HEK293T (cell line): ENCODE data around the gene HAS3.
A peak's percentile ranks its signal among the peaks of the same experiment; 100 is the strongest.
"Not testable (repeated sequence)": the region's sequence is repeated elsewhere in the genome, so short reads cannot be mapped to it uniquely, and the experiment has no call there.

Source experiments
- CTCF ChIA-PET: fragments of 350-600 bp; formaldehyde crosslinking; extraction: SDS; loops from one replicate; lab custom pipeline; 2021; ENCODE audit warnings: antibody characterized with exemption, inconsistent platforms; lab: Yijun Ruan, JAX
- POLR2A ChIA-PET: fragments of 350-600 bp; formaldehyde crosslinking; extraction: SDS; loops from one replicate; lab custom pipeline; 2020; ENCODE audit warnings: antibody characterized with exemption, inconsistent platforms; lab: Yijun Ruan, JAX
- DNase-seq: peaks from one replicate; pipeline ENCODE4 v3.0.0; 2012; ENCODE audit warnings: mixed read lengths; ENCODE audit errors: extremely low spot score
- ARNT ChIP-seq: fragments of 450-650 bp; IDR thresholded peaks from 2 replicates; pipeline ENCODE4 v1.6.1; 2017; ENCODE audit warnings: mild to moderate bottlenecking
- BHLHE40 ChIP-seq: fragments of 450-650 bp; IDR thresholded peaks from 2 replicates; pipeline ENCODE4 v1.6.1; 2016; ENCODE audit warnings: mild to moderate bottlenecking, moderate library complexity, borderline replicate concordance
- CTBP1 ChIP-seq: fragments of 450-650 bp; IDR thresholded peaks from 2 replicates; pipeline ENCODE4 v1.6.1; 2016; ENCODE audit warnings: borderline replicate concordance
- ELF4 ChIP-seq: fragments of 450-650 bp; IDR thresholded peaks from 2 replicates; pipeline ENCODE4 v1.6.1; 2017; ENCODE audit warnings: antibody characterized with exemption
- FOXA1 ChIP-seq: fragments of 450-650 bp; IDR thresholded peaks from 2 replicates; pipeline ENCODE4 v1.6.1; 2016; ENCODE audit warnings: mild to moderate bottlenecking
- FOXK2 ChIP-seq: fragments of 450-650 bp; IDR thresholded peaks from 2 replicates; pipeline ENCODE4 v1.6.1; 2016; ENCODE audit warnings: mild to moderate bottlenecking
- FOXM1 ChIP-seq: fragments of 450-650 bp; IDR thresholded peaks from 2 replicates; pipeline ENCODE4 v1.6.1; 2017; ENCODE audit warnings: mild to moderate bottlenecking, borderline replicate concordance
- HDGF ChIP-seq: fragments of 450-650 bp; IDR thresholded peaks from 2 replicates; pipeline ENCODE4 v1.6.1; 2017; ENCODE audit warnings: antibody characterized with exemption, borderline replicate concordance
- L3MBTL2 ChIP-seq: fragments of 450-650 bp; conservative IDR thresholded peaks from 2 replicates; pipeline ENCODE4 v1.6.1; 2016; ENCODE audit warnings: mild to moderate bottlenecking
- LEF1 ChIP-seq: fragments of 450-650 bp; IDR thresholded peaks from 2 replicates; pipeline ENCODE4 v1.6.1; 2017; ENCODE audit warnings: mild to moderate bottlenecking, borderline replicate concordance
- NFRKB ChIP-seq: fragments of 450-650 bp; IDR thresholded peaks from 2 replicates; pipeline ENCODE4 v1.6.1; 2016; ENCODE audit warnings: mild to moderate bottlenecking, moderate library complexity
- SP1 ChIP-seq: fragments of 450-650 bp; IDR thresholded peaks from 2 replicates; pipeline ENCODE4 v1.6.1; 2017
- SUZ12 ChIP-seq: fragments of 450-650 bp; IDR thresholded peaks from 2 replicates; pipeline ENCODE4 v1.6.1; 2016; ENCODE audit warnings: mild to moderate bottlenecking
- TARDBP ChIP-seq: fragments of 450-650 bp; IDR thresholded peaks from 2 replicates; pipeline ENCODE4 v1.6.1; 2016
- ZNF384 ChIP-seq: fragments of 450-650 bp; IDR thresholded peaks from 2 replicates; pipeline ENCODE4 v1.6.1; 2016
- TF ChIP-seq, protein P1 (sequence below): fragments of 450-650 bp; IDR thresholded peaks from 2 replicates; pipeline ENCODE4 v1.6.1; 2016

Gene HAS3

DNA sequence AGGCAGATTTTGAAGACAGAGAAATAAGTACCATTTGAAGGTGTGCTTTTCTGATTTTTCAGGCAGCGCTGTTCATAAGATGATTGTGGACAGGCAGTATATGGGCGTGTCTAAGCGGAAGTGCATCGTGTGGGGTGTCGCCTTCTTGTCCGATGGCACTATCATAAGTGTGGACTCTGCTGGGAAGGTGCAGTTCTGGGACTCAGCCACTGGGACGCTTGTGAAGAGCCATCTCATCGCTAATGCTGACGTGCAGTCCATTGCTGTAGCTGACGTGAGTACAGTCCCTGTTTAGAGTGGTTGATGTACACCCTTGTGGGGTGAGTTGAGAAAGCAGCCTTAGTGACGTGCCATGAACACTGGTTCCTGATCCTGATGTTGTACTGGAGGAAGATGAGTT is 37.7 kb downstream of the HAS3 start:
- POLR2A ChIA-PET = no interaction called here
- TF ChIP-seq BHLHE40 = no peak
- TF ChIP-seq SUZ12 = no peak
- CTCF ChIA-PET = no interaction called here
- DNase-seq = peak; percentile 39

DNA sequence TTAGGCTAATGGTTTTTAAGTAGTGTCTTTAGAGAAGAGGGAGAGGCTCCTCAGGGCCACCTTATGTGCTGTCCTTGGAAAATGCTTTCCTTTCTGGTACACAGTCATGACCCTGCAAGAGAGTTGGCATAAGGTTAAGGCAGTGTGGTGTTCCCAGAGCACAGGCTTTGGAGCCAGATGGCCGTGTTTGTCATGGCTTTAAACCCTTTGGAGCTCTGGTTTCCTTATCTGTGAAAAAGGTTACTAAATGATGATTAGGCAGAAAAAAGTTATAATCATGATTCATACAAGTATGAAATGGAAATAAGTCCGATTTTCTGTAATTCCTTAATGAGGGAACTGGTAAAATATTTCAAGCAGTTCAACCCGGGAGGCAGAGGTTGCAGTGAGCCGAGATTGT is 40.2 kb downstream of the HAS3 start:
- ChIA-PET CTCF (no interaction called here), POLR2A (no interaction called here)
- DNase-seq = no peak
- TF ChIP-seq LEF1 (no peak), BHLHE40 (no peak), FOXA1 (no peak), FOXK2 (no peak)

DNA sequence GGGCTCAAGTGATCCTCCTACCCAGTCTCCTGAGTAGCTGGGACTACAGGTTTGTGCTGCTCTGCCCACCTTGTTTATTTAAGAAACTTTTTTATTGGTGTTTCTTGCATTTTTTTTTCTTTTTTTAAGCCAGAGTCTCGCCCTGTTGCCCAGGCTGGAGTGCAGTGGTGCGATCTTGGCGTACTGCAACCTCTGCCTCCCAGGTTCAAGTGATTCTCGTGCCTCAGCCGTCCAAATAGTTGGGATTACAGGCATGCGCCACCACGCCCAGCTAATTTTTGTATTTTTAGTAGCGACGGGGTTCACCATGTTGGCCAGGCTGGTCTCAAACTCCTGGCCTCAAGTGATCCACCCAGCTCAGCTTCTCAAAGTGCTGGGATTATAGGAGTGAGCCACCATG is 44.2 kb downstream of the HAS3 start:
- POLR2A ChIA-PET, DNase-seq: not testable (repeated sequence)
- CTCF ChIA-PET = interaction anchor here (1.1 to 1.6 kb wide), 4 partner anchors 9 to 140 kb away, joined by 4 to 9 read pairs (median 6); no protein-coding TSS in a partner anchor

DNA sequence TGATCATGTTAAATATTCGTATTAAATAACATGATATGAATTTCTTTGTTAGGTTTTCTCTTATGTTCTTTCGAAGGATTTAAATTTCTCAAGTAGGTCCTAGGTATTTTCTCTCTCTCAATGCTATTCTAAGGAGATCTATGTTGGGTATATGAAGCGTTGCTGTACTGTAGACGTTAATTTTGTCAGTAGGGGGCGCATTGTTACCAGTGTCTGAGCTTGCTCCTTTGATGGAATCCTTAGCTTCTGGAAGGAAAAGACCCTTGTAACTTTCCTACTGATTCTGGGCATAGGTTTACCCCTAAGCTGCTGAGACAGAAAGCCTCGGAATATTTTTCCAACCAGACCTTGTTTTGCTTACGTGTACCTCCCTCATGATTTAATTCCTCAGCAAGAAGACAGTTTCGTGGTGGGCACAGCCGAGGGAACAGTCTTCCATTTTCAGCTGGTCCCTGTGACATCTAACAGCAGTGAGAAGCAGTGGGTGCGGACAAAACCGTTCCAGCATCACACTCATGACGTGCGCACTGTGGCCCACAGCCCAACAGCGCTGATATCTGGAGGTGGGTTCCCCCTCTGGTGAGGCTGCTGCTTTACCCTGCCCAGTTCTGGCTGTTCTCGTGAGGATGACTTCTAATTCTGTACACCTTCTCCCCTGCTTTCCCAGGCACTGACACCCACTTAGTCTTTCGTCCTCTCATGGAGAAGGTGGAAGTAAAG is 44.9 kb downstream of the HAS3 start:
- POLR2A ChIA-PET = no interaction called here
- CTCF ChIA-PET = interaction anchor here (0.7 to 1.6 kb wide), 8 partner anchors 10 to 269 kb away, joined by 3 to 9 read pairs (median 4); no protein-coding TSS in a partner anchor
- DNase-seq = peak; percentile 71
- TF ChIP-seq ELF4 = no peak
- no peak for TF ChIP-seq HDGF
- no peak for TF ChIP-seq SP1
- no peak for TF ChIP-seq FOXM1
- no peak for TF ChIP-seq FOXK2
- no peak for TF ChIP-seq CTBP1
- TF ChIP-seq ZNF384 = no peak
- TF ChIP-seq NFRKB = no peak
- TF ChIP-seq SUZ12 = no peak
- TF ChIP-seq, protein P1, sequence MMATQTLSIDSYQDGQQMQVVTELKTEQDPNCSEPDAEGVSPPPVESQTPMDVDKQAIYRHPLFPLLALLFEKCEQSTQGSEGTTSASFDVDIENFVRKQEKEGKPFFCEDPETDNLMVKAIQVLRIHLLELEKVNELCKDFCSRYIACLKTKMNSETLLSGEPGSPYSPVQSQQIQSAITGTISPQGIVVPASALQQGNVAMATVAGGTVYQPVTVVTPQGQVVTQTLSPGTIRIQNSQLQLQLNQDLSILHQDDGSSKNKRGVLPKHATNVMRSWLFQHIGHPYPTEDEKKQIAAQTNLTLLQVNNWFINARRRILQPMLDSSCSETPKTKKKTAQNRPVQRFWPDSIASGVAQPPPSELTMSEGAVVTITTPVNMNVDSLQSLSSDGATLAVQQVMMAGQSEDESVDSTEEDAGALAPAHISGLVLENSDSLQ = no peak
- no peak for TF ChIP-seq ARNT
- no peak for TF ChIP-seq BHLHE40

DNA sequence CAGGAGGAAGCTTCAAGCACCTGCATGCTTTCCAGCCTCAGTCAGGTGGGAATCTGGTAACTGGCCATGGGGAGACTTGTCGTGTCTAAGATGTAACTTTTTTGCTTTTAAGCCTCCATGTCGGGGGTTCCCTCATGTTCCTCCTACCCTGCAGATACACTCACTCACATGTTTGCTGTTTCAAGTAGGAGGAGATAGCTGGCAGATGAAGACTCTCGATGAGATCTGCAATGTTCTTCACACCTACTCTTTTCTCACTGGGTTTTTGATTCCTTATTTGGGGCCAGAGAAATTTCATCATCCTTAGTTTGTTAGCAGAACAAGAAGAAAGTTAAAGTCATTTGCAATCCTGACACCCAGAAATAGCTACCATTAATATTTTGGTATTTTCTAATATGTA is 51.7 kb downstream of the HAS3 start:
- CTCF ChIA-PET = no interaction called here
- TF ChIP-seq LEF1 (no peak), HDGF (no peak), NFRKB (no peak), BHLHE40 (no peak), ELF4 (no peak), CTBP1 (no peak), TARDBP (no peak), FOXK2 (no peak), ZNF384 (no peak), FOXM1 (no peak), FOXA1 (no peak), ARNT (no peak), SUZ12 (no peak), SP1 (no peak), L3MBTL2 (no peak)
- TF ChIP-seq, protein P1 = no peak
- POLR2A ChIA-PET = interaction anchor here (1.3 kb wide), 1 partner anchor 24 kb away, joined by 3 read pairs; no protein-coding TSS in a partner anchor

DNA sequence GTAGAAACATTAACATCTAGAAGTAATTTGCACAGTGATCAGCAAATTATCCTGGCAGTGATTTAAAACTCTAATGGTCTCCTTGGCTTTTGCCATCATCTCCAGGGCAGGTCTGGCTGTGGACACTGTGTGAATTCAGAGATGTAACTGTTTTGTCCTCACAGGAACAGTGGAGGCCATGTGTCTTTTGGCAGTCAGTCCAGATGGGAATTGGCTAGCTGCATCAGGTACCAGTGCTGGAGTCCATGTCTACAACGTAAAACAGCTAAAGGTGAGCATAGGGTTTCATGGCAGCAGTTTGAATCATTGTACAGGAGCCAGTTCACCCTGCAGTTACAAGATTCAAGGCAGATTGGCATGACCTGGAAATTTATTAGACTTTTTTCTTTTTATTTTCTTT is 54.7 kb downstream of the HAS3 start:
- TF ChIP-seq BHLHE40 (no peak), TARDBP (no peak), SP1 (no peak), SUZ12 (no peak), FOXM1 (no peak), FOXA1 (no peak), LEF1 (no peak)
- ChIA-PET CTCF (no interaction called here), POLR2A (interaction anchor here (1.0 kb wide), 1 partner anchor 30 kb away, joined by 3 read pairs; no protein-coding TSS in a partner anchor)
- DNase-seq = no peak

More for the DNA sequence above, 51.7 kb downstream of the HAS3 start:
- DNase-seq = no peak

DNA sequence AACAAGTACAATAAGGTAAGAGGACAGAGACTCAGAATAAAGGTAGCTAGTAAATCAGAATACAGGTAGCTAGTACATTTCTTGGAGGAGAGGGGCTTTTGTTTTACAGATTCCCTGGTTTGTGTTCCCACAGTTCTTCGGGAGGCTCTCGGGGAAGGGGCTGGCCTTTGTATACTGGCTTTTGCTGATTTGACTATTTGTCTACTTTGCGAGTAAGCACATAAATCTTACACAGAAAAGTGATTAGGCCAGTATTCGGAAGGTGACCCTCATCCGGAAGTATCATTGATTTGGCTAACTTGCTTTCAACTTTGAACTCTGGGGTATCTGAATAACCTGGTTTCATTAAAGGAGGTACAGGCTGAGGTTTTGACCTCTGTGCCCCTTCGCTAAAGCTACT is 60.1 kb downstream of the HAS3 start:
- no peak for DNase-seq
- POLR2A ChIA-PET = no interaction called here
- CTCF ChIA-PET = no interaction called here
- TF ChIP-seq SP1 (no peak), SUZ12 (no peak), L3MBTL2 (no peak), BHLHE40 (no peak), ELF4 (no peak), FOXK2 (no peak), NFRKB (no peak), TARDBP (no peak), ZNF384 (no peak), LEF1 (no peak), FOXM1 (no peak), CTBP1 (no peak), HDGF (no peak)
- TF ChIP-seq, protein P1 = no peak
